Measurements from ENCODE around the gene PELO.

PELO gene

DNA sequence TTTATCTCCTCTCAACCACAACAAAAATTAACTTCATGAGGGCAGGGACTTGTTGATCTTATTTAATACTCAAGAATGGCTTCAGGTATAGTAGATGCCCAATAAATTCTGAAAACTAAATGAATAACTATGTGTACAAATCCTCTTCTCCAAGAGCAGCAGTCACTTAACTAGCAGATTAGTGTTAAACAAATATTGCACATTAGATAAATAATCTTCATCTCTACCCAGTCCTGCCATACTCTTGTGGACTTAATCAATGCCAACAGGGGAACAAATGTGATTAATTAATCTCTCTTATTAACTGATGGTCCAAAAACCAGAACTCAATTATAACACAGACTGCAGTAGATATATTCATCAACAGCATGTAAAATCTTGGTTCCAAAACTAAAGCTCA lies 15.0 kb upstream of the PELO start:
- DNase-seq = no peak

DNA sequence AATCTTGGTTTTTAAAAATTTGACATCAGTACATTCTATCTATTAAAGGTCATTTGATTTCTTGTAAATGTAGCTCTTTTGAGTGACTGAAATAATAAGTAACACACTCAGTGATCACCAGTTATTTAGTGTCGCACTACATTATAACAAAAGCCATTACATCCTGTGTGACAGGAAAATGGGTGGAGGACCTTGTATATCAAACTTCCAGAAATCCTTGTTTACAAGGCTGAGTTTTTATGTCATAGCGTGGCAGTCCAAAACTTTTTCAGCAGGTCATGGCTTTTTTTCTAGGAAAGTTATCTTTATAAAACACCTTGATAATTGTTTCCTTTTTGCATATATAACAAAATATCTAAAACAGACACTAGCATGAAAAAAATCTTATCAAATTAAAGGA lies 14.4 kb upstream of the PELO start:
- no peak for DNase-seq

DNA sequence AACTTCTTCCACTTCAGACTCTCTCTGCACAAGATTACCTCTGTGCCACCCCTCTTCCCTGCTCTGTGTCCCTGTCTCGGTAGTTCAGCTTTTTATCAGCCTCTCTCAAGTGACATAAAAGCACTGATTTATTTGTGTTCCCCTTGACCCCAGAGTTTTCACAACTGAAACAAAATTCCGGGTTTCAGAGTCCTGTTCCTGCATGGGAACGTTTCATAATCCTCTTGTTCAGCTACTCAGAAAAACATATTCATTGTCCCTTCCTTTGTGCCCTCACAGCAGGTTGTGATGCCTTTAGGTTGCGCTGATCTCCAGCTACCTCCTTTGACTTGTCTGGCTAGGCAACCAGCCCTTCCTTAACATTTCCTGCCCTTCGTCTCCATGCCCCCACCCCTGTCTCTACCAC lies 13.7 kb upstream of the PELO start:
- DNase-seq = no peak

GRCh38 chr5:52776116-52776515 lies 11.6 kb upstream of the PELO start:
- DNase-seq = peak; percentile 55

DNA sequence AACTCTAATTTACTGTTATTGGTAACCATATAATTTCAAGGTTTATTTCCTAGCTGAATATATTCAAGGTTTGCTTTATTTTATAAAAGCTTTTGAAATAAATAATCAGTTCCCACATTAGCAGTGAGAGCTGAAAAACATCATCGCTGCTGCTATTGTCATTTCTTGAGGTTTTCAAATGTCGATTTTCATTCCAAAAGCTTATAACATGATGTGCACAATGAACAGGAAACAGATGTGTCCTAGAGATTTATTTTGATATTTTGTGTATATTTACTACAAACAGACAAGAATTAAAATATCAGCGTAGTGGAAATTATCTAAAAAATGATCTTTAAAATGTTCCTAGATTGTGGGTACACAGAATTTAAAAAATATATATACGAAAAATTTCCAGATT lies 10.5 kb upstream of the PELO start:
- no peak for DNase-seq

GRCh38 chr5:52778781-52779180 lies 8.9 kb upstream of the PELO start:
- DNase-seq = no peak

DNA sequence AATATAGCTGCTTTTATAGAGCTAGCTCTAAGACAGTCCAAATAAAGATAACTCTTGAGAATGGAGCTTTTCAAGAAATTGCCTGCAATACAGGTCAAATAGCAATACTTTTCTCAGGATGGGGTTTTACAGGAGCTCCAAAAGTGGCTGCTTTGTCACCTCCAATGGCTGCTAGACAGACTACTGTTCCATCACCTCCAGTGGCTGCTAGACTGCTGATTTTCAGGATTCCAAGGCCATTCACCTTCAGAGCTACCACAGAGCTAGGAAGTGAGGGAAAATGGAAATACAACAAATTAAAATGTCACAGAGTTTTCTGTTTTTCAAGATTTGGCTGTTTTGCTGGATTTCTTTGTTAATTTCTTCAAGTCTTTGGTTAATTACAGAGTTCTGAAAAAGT lies 8.5 kb upstream of the PELO start:
- DNase-seq = no peak

DNA sequence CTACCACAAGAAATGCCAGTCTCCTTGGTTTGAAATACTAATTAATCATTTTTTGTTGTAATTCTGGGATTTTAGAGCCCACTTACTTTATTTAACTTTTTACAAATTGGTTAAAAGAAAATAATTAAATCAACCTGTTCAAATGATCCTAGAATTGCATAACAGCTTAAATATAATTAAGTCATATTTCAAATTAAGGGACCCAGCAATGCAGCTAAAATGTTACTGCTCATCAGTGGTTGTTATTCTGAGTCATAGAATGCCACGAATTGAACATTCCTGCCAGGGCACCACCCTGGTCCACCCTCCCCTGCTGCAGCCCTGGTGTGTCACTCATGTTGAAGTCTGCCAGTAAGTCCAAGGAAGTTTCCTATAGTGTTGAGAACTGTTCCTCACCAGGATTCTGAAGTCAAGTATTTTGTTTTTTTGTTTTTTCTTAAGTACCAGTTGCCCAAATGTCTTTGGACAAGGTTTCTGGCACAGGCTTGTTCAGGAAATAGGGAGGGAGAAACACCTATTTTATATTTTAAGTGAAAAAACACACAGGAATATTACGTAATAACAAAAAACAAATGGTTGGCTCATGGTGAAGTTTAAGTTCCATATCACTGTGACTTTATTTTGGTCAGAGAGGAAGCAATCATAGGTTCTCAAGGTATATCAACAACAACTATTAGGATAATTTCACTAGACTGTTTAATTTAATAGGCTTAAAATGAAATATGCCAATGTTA lies 4.3 kb upstream of the PELO start:
- DNase-seq = no peak

DNA sequence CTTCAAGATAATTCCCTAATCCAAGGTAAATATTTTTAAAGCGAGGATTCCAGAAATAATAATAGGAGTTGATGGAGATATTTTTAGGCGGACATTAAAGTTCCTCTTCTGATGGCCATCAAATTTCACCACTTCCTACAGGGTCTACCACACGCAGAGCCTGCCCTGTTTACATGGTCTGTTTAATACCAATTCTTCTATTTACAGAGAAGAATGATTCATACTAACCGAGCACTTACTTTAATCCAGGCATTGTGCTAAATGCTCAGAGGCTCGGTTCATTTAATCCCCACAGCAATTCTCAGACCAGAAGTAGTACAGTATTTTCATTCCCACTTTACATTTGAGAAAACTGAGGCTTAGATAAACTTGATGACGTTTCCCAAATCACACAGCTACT lies 3.0 kb upstream of the PELO start:
- no peak for DNase-seq

DNA sequence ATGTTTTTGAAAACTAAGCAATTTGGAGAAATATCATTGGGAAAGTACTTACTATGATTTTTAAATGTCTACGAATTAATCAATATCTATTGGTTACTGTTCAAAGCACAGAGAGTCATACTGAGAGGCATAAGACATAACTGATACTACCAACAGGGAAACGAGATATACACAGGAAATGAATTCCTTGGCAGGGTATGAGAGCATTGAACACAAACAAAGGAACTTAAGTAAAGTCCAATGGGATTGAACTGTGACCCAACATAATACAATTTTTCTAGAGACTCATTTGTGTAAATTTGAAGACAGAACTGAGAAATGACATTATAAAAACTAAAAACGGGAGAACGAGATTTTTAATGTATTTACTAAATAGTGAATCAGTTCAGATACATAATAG lies 1.3 kb upstream of the PELO start:
- DNase-seq = no peak

DNA sequence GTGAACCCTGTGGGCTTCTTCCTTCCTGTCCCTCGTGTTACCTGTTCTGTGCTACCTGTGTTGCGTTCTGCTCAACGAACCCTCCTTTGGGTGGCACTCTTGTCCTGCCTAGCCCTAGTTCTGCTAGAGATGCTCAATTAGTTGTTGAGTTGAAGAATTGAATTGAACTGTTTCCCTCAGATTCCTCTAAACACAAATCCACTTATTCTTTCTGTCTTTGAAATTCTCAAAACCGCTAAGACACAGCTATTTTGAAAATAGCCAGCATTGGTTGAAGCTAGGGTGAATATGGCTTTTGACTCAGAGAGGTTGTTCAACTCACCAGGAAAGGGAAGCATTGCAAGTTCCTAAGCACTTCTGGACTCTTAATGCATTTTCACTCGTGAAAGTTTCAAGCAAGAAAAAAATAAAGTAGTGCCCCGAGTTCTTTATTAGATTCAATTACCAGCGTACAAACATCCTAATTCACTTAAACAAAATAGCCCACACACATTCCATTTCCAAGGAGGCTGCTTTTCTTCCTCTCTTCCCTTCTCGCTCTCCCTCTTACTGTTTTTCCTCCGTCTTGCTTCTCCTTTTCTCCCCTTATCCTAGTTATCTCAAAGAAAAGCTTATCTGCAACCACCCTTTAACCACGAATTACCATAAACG lies 642 bp upstream of the PELO start:
- DNase-seq = peak; percentile 35

DNA sequence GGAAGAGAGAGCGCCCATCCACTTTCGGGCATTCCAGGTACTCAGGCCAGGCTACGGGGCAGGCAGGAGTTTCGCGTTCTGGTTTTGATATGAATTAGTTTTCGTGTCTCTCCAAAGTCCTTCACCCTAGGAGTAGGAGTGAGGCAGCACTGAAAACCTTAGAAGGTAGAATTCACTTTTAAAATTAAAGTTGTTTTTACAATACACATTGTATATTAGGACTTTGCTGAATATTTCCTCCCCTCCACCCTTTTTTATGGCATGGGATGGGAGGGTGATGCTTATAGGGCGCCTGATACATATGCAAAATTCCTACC lies 747 bp downstream of the PELO start:
- no peak for DNase-seq

- DNase-seq = no peak
Measured at GRCh38 chr5:52789378-52789777, 1.7 kb downstream of the PELO start.

DNA sequence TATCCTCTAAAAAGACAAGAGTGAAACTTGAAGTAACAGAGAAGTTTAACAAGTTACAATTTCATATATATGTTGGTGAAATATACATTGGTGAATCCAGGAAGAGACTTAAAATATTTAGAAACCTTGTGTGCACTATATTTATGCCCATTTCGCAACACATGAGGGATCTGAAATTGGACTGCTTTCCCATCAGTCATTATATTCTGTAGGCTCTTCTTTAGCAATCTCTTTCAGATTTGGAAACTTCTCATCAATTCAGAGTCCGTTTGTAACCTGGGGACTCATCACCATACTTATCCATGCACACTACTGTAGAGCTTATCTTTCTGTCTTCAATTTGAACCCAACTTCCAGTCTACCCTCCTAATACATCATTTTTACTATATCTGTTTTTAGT lies 2.1 kb downstream of the PELO start:
- no peak for DNase-seq

- no peak for DNase-seq
Measured at GRCh38 chr5:52791366-52791765, 3.6 kb downstream of the PELO start.

DNA sequence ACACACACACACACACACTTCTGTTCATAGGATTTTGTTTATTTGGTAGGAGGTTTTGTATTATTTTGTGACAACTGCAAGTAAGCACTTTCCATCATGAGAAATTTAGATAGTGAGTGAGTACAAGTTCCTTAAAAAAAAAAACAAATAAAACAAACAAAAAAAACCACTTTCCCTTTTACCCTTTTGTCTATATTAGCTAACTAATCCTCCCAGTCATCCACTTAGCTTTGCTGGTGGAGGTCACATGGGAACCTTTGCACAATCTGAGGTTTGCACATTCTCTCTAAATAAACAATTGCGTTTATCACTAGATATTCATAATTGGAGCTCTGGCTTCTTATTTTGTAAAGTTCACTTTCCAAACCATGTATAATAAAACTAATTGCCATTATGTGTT lies 6.8 kb downstream of the PELO start:
- no peak for DNase-seq

GRCh38 chr5:52796031-52796430 lies 8.3 kb downstream of the PELO start:
- no peak for DNase-seq

- no peak for DNase-seq
Measured at GRCh38 chr5:52796516-52797103, 8.9 kb downstream of the PELO start.

DNA sequence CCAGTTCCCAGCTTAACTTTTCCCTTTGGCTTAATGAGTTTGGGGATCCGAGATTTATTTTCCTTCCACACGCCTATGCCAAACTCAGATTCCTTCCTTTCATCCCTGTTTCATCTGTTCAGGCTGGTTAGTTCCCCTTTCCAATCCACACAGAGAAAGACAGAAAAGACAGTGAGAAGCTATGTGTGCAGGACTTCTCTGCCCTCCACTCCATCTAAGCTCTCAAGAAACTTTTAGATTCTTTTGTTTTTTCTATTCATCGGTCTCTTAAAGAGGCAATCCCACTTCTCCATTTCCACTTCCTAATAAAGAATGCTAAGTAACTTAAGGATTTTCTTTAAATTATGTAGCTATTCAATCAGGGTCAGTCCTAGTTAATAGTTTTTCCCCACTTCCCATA lies 11.2 kb downstream of the PELO start:
- DNase-seq = no peak

GRCh38 chr5:52799358-52799982 lies 11.8 kb downstream of the PELO start:
- peak; percentile 21 for DNase-seq

- peak; percentile 98 for DNase-seq
Measured at GRCh38 chr5:52799983-52800393, 12.3 kb downstream of the PELO start.

GRCh38 chr5:52800394-52801213 lies 12.9 kb downstream of the PELO start:
- peak; percentile 77 for DNase-seq

- no peak for DNase-seq
Measured at GRCh38 chr5:52801329-52801728, 13.6 kb downstream of the PELO start.
